ENCODE measurements around the gene RDH16.

- TF ChIP-seq POLR2A (IDR thresholded peaks at IDR 0.05; ENCODE audit: low read depth, low read length) (no peak), EZH2 (IDR thresholded peaks at IDR 0.05; ENCODE audit: borderline replicate concordance, low read depth, low read length, severe bottlenecking) (no peak), CTCF (IDR thresholded peaks at IDR 0.05; ENCODE audit: extremely low read depth in 1 of 2, insufficient read depth in 1 of 2, low read depth in 1 of 2, low read length in 2 of 2) (no peak)
- TF ChIP-seq, protein P1, sequence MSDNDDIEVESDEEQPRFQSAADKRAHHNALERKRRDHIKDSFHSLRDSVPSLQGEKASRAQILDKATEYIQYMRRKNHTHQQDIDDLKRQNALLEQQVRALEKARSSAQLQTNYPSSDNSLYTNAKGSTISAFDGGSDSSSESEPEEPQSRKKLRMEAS (IDR thresholded peaks at IDR 0.05; ENCODE audit: insufficient read depth, insufficient read length) = no peak
Measured at GRCh38 chr12:57006809-57007475, 49.5 kb upstream of the RDH16 start.
